Psoas muscle (tissue), 8 donors: Measurements from ENCODE around the gene CDC42BPA. TPM values are rescaled to one million over a fixed set of nuclear protein-coding genes. Genes with fewer than 3 reads are reported as not detected.

Experiments
- ATAC-seq, 4 donors: fragments of 200-7000 bp; cut with Tn5 transposase; one replicate each; pipeline ENCODE4 v1.9.1; 2020; ENCODE audit warnings: moderate library complexity in 3 of 4, mild to moderate bottlenecking in 2 of 4
- DNase-seq, 2 donors: peaks; one replicate each; pipeline ENCODE4 v3.0.0-alpha.2; 2020
- H3K27ac ChIP-seq: fragments of 200-600 bp; one replicate; pipeline ENCODE4 v1.8.0; 2022
- H3K27me3 ChIP-seq, 3 donors: fragments of 200-600 bp in 1 of 3; one replicate each; pipeline versions ENCODE4 v1.6.1 to v1.8.0; 2013 to 2022; ENCODE audit warnings: low read length in 2 of 3, mild to moderate bottlenecking in 2 of 3, moderate library complexity in 1 of 3; ENCODE audit not compliant: insufficient read depth in 3 of 3
- H3K36me3 ChIP-seq, 2 donors: fragments of 200-600 bp in 1 of 2; one replicate each; pipeline versions ENCODE4 v1.6.1 to v1.8.0; 2013 to 2022; ENCODE audit warnings: low read depth in 1 of 2, mild to moderate bottlenecking in 1 of 2, moderate library complexity in 1 of 2; ENCODE audit not compliant: insufficient read depth in 1 of 2
- H3K4me1 ChIP-seq: fragments of 200-600 bp; one replicate; pipeline ENCODE4 v1.8.0; 2022
- H3K4me3 ChIP-seq: fragments of 200-600 bp; one replicate; pipeline ENCODE4 v1.8.0; 2022; ENCODE audit warnings: mild to moderate bottlenecking
- H3K9me3 ChIP-seq: fragments of 200-600 bp; one replicate; pipeline ENCODE4 v1.8.0; 2022
- CTCF ChIP-seq: fragments of 200-600 bp; IDR thresholded peaks from one replicate; pipeline ENCODE4 v1.8.0; 2022; ENCODE audit warnings: antibody characterized with exemption
- WGBS, 3 donors: extraction: QIAGEN DNeasy Blood & Tissue Kit; methylation state at CpG; one replicate each; pipeline versions ENCODE4 v1.1.6 to v1.1.7; 2013; 5-methylcytosine and 5-hydroxymethylcytosine counted together
- intact Hi-C, 2 donors: fragments of 100-400 bp; cut with DNase I; formaldehyde crosslinking; loops; one replicate each; pipeline versions ENCODE4 v1.11.0 to v1.14.2; 2022
- polyA plus RNA-seq, 3 donors: library from polyadenylated mRNA; stranded (reverse); fragments of 200-250 nt; gene quantifications; one replicate each; pipeline ENCODE4 v1.2.3, GENCODE V29; 2013
- total RNA-seq, 4 donors: library from RNA; stranded (reverse); fragmentation: NEBNext Ultra II Directional in 2 of 4; extraction: Animal tissue kit (Norgen Biotek cat#: 25700) in 2 of 4; gene quantifications; one replicate each; pipeline versions ENCODE4 v1.2.1 to v1.2.4, GENCODE V29; 2021 to 2023
- donor health status: healthy with polysubstance abuse.
- donor health status: DM: no; HTN: no; CAD: no; lungs with moderate emphysema.
- donor health status: Bipolar disorder and iron deficiency.
- donor health status: healthy.
- donor health status: DM: yes; HTN: yes; CAD: no.
- donor health status: DM: no; HTN: no; CAD: no.
- donor health status: DM: no; HTN: no; CAD: no.
- donor health status: DM: yes; HTN: yes; CAD: no.

CDC42BPA gene
- total and polyA plus RNA-seq, 7 donors: 5.3 to 23.0 (median 15.7) TPM

- no peaks in the 10 kb centered on the region for H3K9me3 ChIP-seq
Observed at GRCh38 chr1:227253065-227253464, 65.2 kb downstream of the CDC42BPA start.

GRCh38 chr1:227245613-227246320, 72.5 kb downstream of the CDC42BPA start:
- TF ChIP-seq CTCF: no peak
- no peaks in the 10 kb centered on the region for H3K9me3 ChIP-seq
- DNase-seq (peak in 1 of 2 donors; percentile 33), ATAC-seq (peak in 3 of 4 donors; percentile 44 to 82 (median 71))
- no peaks in the 10 kb centered on the region for H3K27me3 ChIP-seq
- H3K36me3 ChIP-seq: no peaks in the 10 kb centered on the region
- no peak overlapping the region for H3K4me3 ChIP-seq
- 65 to 90% (median 74%) methylated on average over 6 of the region's 6 CpGs for WGBS, 3 donors
- H3K27ac ChIP-seq: no peak overlapping the region
- intact Hi-C loops: loop anchor here (5.0 to 10.0 kb wide), 2 partner anchors 69 to 72 kb away; partner anchors contain the start of gene CDC42BPA (in 2 of the 2)
- peaks cover 20% of the 10 kb centered on the region for H3K4me1 ChIP-seq

More at GRCh38 chr1:227253065-227253464, 65.2 kb downstream of the CDC42BPA start:
- Histone ChIP-seq H3K36me3 (no peaks in the 10 kb centered on the region), H3K4me3 (no peak overlapping the region), H3K27me3 (no peaks in the 10 kb centered on the region), H3K4me1 (no peaks in the 10 kb centered on the region), H3K27ac (no peak overlapping the region)
- TF ChIP-seq CTCF: no peak
- WGBS, 3 donors: 92 to 96% (median 96%) methylated on average over 13 of the region's 13 CpGs
- intact Hi-C loops: no loop called here
- DNase-seq (no peak), ATAC-seq (no peak)

- TF ChIP-seq CTCF: no peak
- peak in 3 of 4 donors; percentile 24 to 48 (median 26) for ATAC-seq
- Histone ChIP-seq H3K4me3 (no peak overlapping the region), H3K9me3 (no peaks in the 10 kb centered on the region), H3K4me1 (peaks cover 25% of the 10 kb centered on the region), H3K27me3 (no peaks in the 10 kb centered on the region), H3K36me3 (no peaks in the 10 kb centered on the region), H3K27ac (no peak overlapping the region)
- DNase-seq: no peak
- 80 to 100% (median 86%) methylated on average over 2 of the region's 2 CpGs for WGBS, 3 donors
- intact Hi-C loops: loop anchor here (5.0 to 10.0 kb wide), 2 partner anchors 70 to 73 kb away; partner anchors contain the start of gene CDC42BPA (in 2 of the 2)
Observed at GRCh38 chr1:227244339-227245118, 73.8 kb downstream of the CDC42BPA start.

- no peak for DNase-seq
- no peak for ATAC-seq
- Histone ChIP-seq H3K9me3 (no peaks in the 10 kb centered on the region), H3K27me3 (no peaks in the 10 kb centered on the region), H3K36me3 (no peaks in the 10 kb centered on the region), H3K27ac (no peak overlapping the region), H3K4me3 (no peak overlapping the region), H3K4me1 (peaks cover 25% of the 10 kb centered on the region)
- intact Hi-C loops: loop anchor here in 1 of 2 donors (10.0 kb wide), 1 partner anchor 72 kb away; the partner anchor contains the start of gene CDC42BPA
- TF ChIP-seq CTCF: no peak
- 75 to 94% (median 88%) methylated on average over 2 of the region's 2 CpGs for WGBS, 3 donors
Observed at GRCh38 chr1:227242811-227243682, 75.2 kb downstream of the CDC42BPA start.
